H1 (cell line): Measurements from ENCODE around the gene CHCHD6. TPM values are rescaled to one million over a fixed set of nuclear protein-coding genes. Genes with fewer than 3 reads are reported as not detected.

Source experiments
- CHD2 ChIP-seq: IDR thresholded peaks from 2 replicates; pipeline ENCODE4 v1.6.1; 2012; ENCODE audit warnings: low read length, improper control_type of control experiment
- ZNF274 ChIP-seq: IDR thresholded peaks from 2 replicates; pipeline ENCODE4 v1.7.0; 2012; ENCODE audit warnings: low read length, borderline replicate concordance; ENCODE audit errors: extremely low read depth
- polyA plus RNA-seq, 7 experiments: library from polyadenylated mRNA; depleted of rRNA in 3 of 7; stranded (reverse) in 5 of 7; unstranded in 2 of 7; fragments of >200 nt in 5 of 7; fragments of 200-250 nt in 2 of 7; gene quantifications; 1 replicate in 5 of 7; 2 replicates in 1 of 7; 4 replicates in 1 of 7; pipeline versions ENCODE4 v1.2.1 to v1.2.3, GENCODE V29; 2011 to 2013; ENCODE audit warnings: missing spikeins in 2 of 7, mixed read lengths in 2 of 7
- total RNA-seq: library from RNA; stranded (reverse); fragmentation: NEBNext Ultra II Directional; extraction: Animal tissue kit (Norgen Biotek cat#: 25700); gene quantifications from 2 replicates; pipeline ENCODE4 v1.2.1, GENCODE V29; 2021

CHCHD6 gene
- total and polyA plus RNA-seq, 2 of the 8 experiments (the other 6 are each of a cell fraction or from before 2014, with no cell fraction given) = 32.4 to 37.6 TPM

DNA sequence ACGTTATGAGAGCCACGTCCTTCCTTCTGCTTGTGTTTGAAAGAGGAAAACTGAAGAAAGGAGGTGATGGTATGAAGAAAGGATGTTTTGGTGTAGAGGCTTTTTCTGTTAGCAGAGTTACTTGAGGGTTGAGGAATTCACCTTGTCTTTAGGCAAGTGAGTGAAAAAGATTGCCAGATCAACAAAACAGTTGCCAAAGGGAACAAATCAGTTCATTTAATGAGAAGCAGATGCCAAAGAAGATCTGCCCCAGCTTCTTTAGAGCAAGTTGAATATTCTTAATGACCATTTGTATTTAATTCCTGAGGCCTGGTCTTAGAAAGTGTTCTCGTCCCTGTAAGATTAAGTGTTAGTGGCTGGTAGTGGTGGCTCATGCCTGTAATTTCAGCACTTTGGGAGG, 2.6 kb downstream of the CHCHD6 start (continued):
- TF ChIP-seq ZNF274 = no peak
- no peak for TF ChIP-seq CHD2
